Measurements from ENCODE around the gene HBP1.
"Not testable (repeated sequence)": the region's sequence is repeated elsewhere in the genome, so short reads cannot be mapped to it uniquely, and the experiment has no call there.

HBP1 gene

GRCh38 chr7:107187774-107188173 is 19.0 kb downstream of the HBP1 start:
- no peak for DNase-seq

GRCh38 chr7:107190090-107190489 is 21.3 kb downstream of the HBP1 start:
- DNase-seq = no peak

DNA sequence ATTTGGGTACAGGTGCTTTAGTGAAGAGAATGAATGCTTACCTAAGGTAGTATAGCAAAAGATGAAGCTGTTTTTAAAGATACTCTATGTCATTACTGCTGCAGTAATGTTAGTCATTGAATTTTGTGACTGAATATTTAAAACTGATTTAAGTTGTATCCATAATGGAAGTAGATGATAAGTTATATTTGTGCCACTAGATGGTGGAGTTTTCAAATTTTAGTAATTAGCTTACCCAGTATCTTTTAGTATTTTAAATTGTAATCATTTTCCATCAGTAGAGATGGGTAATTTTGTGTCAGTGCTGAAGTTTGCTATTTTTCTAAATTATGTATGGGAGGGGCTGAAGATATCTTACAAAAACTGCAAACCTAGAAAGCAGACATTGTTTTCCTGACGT is 25.2 kb downstream of the HBP1 start:
- no peak for DNase-seq

DNA sequence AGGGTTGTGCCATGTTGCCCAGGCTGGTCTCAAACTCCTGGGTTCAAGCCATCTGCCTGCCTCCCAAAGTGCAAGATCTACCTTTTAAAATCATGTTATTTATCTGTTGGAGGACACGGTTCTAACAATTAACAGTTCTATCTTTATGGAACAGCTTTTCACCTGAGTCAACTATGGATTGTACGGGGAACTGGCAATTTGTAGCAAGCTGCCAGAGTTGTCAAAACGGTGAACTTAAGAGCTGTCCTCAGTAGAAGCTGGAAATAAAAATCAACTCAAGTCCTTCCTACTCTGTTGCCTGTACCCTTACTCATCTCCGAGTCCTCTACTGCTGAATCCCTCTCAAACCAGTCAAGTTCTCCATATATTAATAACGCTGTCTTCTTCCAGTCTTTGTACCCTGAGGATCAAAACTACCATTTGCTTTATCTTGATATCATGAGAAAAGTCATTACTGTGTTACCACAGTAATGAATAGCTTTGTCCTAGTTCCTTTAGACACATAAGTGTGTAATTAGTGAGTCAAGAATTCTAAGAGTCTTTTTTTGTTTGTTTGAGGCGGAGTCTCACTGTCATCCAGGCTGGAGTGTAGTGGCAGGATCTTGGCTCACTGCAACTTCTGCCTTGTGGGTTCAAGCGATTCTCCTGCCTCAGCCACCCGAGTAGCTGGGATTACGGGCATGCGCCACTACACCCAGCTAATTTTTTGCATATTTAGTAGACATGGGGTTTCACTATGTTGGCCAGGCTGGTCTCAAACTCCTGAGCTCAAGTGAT is 28.2 kb downstream of the HBP1 start:
- no peak for DNase-seq

DNA sequence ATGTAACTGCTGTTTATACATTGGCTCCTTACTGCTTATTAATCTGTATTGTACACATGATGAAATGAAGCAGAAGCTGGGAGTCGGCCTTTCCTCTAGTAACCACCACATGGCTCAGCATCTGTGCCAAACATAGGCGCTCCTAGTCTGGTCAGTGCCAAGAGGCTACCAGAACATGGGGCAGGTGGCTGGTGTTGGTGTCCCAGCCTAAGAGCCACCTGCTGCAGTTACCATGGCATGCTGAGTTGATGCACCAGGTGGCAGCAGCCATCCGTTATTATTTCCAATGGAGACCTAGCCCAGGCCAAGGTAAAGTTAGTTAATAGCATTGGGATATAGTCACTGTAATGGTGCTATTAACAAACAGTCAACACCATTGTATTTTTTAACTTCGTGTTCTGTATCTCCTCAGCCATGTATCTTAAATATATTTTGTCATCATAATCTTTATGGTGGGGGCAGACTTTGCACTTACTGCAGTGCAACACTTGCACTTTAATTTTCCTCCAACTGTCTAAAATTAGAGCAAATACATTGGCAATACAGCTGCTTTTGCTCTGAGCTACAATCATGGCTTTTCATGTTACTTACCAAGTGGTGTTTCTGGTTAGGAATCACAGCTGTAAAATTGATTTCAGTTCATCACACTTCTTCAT is 33.1 kb downstream of the HBP1 start:
- no peak for DNase-seq

GRCh38 chr7:107203607-107204006 is 34.8 kb downstream of the HBP1 start:
- no peak for DNase-seq

DNA sequence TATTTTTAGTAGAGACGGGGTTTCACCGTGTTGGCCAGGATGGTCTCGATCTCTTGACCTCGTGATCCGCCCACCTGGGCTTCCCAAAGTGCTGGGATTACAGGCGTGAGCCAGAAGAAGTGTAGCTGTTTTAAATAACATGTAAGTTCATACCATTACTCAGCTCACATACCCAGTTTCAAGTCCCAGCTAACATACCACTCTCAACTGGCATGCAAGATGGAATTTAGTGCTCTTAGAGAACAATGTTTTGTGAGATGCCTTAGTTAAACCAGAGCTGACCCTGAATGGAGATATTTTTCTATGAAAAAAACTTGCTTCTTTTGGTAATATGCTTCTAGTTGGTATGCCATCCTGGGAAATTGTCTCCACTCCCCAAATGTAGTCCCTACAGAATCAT is 37.3 kb downstream of the HBP1 start:
- no peak for DNase-seq

DNA sequence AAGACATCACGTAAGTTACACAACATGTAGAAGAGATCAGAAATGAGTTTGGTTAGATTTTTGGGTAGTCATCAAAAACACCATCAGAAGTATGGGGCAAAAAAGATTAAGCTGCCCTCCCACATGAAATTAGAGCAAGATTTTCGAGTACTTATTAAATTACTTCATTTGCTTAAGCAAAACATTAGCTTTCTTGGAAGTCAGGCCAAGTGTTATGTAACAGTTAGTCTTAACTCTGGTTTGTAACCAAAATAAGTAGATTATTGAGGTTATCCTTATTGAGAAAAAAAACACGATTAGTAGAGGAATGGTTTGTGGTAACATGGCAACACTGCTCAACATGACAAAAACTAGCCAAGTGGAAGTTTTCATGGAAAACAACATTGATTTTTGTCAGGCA is 37.9 kb downstream of the HBP1 start:
- DNase-seq = no peak

DNA sequence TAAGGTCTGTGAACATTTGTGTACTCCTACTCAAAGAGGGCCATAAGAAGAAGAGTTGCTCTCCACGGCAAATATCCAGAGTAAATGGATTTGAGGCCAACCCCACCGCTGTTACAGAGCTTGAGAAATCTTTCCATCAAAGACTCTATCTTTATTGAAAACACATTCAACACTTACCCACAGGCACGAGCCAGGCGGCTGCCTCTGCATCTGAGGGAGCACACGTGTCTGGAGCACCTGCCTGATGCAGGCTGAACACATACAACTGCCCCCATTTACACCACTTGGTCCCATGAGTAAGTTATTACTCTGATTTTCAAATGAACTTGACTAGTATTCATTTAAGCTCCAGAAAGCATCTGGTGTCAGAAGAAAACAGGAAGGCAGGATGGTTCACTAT is 38.7 kb downstream of the HBP1 start:
- DNase-seq = no peak

GRCh38 chr7:107208024-107208521 is 39.3 kb downstream of the HBP1 start:
- no peak for DNase-seq

- no peak for DNase-seq
Measured at GRCh38 chr7:107208563-107208962, 39.8 kb downstream of the HBP1 start.

- DNase-seq = no peak
Measured at GRCh38 chr7:107209565-107209964, 40.8 kb downstream of the HBP1 start.

GRCh38 chr7:107210400-107210799 is 41.6 kb downstream of the HBP1 start:
- no peak for DNase-seq

GRCh38 chr7:107212725-107213124 is 43.9 kb downstream of the HBP1 start:
- no peak for DNase-seq

DNA sequence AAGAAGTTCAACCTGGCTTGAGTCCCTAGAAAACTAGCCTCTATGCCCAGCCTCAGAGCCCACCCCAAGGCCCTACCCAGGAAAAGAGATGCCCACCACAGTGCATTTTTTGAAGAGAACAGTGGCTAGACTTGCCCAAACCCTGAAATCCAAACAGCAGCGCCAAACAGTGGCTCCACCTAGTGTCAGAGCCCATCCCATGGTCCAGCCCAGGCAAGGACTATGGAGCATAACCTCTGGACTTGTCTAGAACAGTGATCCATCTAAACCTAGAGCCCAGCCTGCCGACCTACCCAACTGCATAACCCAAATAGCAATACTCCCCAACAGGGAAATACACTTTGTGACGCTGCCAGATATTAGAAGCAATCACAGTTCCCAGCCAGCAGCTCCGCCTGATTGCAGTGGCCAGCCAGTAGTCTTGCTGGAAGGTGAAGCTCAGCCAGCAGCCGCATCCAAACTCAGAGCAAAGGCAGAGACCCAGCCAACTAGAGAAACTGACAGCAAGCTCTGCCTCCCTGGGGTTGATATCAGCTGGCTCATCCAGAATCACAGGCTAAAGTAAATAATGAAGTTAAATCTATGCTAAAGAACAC is 44.5 kb downstream of the HBP1 start:
- DNase-seq = no peak

GRCh38 chr7:107213945-107214344 is 45.1 kb downstream of the HBP1 start:
- DNase-seq = no peak

GRCh38 chr7:107219563-107220244 is 50.9 kb downstream of the HBP1 start:
- no peak for DNase-seq

- DNase-seq = no peak
Measured at GRCh38 chr7:107220356-107220755, 51.6 kb downstream of the HBP1 start.

- DNase-seq = not testable (repeated sequence)
Measured at GRCh38 chr7:107220806-107221205, 52.0 kb downstream of the HBP1 start.

- no peak for DNase-seq
Measured at GRCh38 chr7:107224374-107225223, 55.8 kb downstream of the HBP1 start.

DNA sequence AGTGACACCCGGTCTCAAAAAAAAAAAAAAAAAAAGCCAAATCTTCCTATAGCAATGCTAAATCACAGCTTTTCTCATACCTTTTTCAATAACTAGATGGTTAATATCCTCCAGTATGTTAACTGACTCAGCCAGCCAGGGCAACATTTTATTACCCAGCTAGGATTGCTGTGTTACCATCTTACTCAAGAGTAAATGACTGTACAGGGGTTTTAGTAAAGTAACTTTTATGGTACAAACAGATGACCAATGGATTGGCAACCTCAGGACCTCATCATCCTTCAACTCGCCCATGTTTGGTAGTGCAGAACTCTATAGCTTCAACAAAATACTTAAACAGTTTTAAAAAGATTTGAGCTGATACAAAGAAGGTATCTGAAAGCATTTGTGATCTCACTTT is 59.5 kb downstream of the HBP1 start:
- DNase-seq = no peak

DNA sequence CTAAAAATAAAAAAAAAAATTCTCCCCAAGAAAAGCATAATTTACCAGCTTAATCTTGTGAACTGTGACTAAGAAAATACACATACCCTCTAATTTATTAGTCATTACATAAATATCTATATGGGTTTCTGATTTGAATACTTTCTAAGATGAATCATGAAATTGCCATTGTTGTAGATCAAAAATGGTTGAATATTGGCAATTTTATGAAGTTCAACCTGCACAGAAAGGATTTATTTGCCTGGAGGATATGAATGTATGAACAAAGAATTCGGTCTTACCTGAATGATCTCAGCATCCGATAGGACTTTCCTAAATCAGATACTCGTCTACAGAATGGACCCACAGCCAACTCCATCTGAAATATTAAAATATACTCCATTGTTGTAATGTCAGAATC is 61.5 kb downstream of the HBP1 start:
- DNase-seq = no peak

Measured in T-helper 9 cell (primary cell).